Activated CD4-positive, alpha-beta memory T cell treated with anti-CD3 and anti-CD28 coated beads, Interleukin-2, amount 10 ng/mL, durations not matched to agents 7 days and 5 days (primary cell): ENCODE measurements around the gene ANKRD52. TPM values are rescaled to one million over a fixed set of nuclear protein-coding genes. Genes with fewer than 3 reads are reported as not detected.

Experiments
- CTCF ChIA-PET: fragments of 350-600 bp; sonication (Branson Sonifier 250); formaldehyde crosslinking; loops from one replicate; lab custom pipeline; 2021; ENCODE audit warnings: antibody characterized with exemption, inconsistent platforms; lab: Charles Lee
- POLR2A ChIA-PET: fragments of 350-600 bp; sonication (Branson Sonifier 250); formaldehyde crosslinking; loops from one replicate; lab custom pipeline; 2021; ENCODE audit warnings: antibody characterized with exemption; lab: Charles Lee
- DNase-seq: peaks from one replicate; pipeline ENCODE4 v3.0.0-alpha.2; 2020
- H3K27ac Mint-ChIP-seq: one replicate; pipeline ENCODE4 v1.8.0; 2021; ENCODE audit warnings: mild to moderate bottlenecking, mixed read lengths
- H3K27me3 Mint-ChIP-seq: one replicate; pipeline ENCODE4 v1.8.0; 2021; ENCODE audit warnings: mixed read lengths
- H3K36me3 Mint-ChIP-seq: one replicate; pipeline ENCODE4 v1.8.0; 2021; ENCODE audit warnings: low read depth, mixed read lengths
- H3K4me1 Mint-ChIP-seq: one replicate; pipeline ENCODE4 v1.8.0; 2021; ENCODE audit warnings: mixed read lengths
- H3K4me3 Mint-ChIP-seq: one replicate; pipeline ENCODE4 v1.8.0; 2021; ENCODE audit warnings: mild to moderate bottlenecking, mixed read lengths
- H3K9me3 Mint-ChIP-seq: one replicate; pipeline ENCODE4 v1.8.0; 2021; ENCODE audit warnings: mixed read lengths
- total RNA-seq, 2 experiments: library from RNA; stranded (reverse); gene quantifications; one replicate each; pipeline ENCODE4 v1.2.3, GENCODE V29; 2021

ANKRD52 gene
- total RNA-seq, 2 experiments from 2014 or later: 46.4 to 50.1 TPM

DNA sequence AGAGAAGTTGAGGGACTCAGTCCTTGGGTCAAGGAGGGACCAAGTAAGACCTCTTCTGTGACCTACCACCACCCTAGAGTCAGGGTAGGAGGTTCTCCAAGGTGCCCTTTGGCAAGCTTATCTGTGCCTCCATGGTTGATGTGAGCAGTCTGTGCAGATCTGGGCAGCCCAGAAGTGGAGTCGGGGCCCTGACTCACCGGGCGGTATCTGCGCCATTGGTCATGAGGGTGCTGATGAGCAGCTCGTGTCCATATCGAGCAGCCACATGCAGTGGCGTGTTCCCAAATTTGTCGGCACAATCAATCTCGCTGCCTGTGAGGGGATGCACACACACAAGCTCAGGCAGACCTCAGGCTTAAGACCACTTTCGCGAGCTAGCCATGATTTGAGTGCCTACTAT, 5.1 kb downstream of the ANKRD52 start:
- no peaks in the 10 kb centered on the region for H3K27me3 Mint-ChIP-seq
- peaks cover 48% of the 10 kb centered on the region for H3K36me3 Mint-ChIP-seq
- CTCF ChIA-PET: interaction anchor here (0.8 kb wide), 1 partner anchor 211 kb away, joined by 3 read pairs; no protein-coding TSS in a partner anchor
- H3K4me3 Mint-ChIP-seq: no peak overlapping the region
- no peak for DNase-seq
- POLR2A ChIA-PET: no interaction called here
- H3K9me3 Mint-ChIP-seq: no peaks in the 10 kb centered on the region
- H3K27ac Mint-ChIP-seq: no peak overlapping the region
- peaks cover 15% of the 10 kb centered on the region for H3K4me1 Mint-ChIP-seq

DNA sequence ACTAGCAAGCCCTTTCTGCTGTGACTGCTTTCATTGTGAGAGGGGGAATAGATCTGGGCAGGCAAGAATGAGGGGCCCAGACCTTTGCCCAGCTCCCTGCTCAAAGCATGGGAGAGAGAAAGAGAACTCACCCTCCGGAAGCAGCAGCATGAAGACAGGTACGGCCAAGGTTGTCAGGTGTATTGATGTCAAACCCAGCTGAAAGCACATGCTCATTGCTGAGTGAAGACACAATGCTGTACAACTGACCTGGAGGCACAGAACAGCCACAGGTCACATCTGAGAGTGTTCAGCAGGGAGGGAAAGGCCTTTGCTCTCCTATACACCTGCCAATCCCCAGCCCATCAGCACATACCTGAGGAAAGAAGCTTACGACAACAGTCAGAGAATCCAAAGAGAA, 5.5 kb downstream of the ANKRD52 start:
- no peaks in the 10 kb centered on the region for H3K27me3 Mint-ChIP-seq
- H3K4me1 Mint-ChIP-seq: peaks cover 15% of the 10 kb centered on the region
- H3K9me3 Mint-ChIP-seq: no peaks in the 10 kb centered on the region
- H3K4me3 Mint-ChIP-seq: no peak overlapping the region
- CTCF ChIA-PET: no interaction called here
- peaks cover 51% of the 10 kb centered on the region for H3K36me3 Mint-ChIP-seq
- H3K27ac Mint-ChIP-seq: no peak overlapping the region
- POLR2A ChIA-PET: no interaction called here
- DNase-seq: no peak

DNA sequence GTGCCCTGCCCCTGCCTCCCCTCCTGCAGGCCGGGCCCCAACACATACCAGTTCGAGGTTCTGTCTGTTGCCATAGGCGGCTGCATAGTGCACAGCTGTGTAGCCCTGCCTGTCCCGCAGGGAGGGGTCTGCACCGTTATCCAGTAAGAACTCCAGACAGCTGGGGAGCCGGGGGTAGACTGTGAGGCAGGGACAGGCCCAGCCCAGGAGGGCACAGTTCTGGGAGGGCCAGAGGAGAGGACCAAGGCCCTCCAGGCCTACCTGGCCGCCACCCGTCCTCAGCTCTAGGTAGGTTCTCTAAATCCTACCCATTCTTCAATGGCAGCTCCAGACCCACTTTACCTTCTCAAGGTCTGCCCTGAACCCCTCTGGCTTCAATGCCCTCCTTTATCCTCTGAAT, 9.5 kb downstream of the ANKRD52 start:
- H3K27me3 Mint-ChIP-seq: no peaks in the 10 kb centered on the region
- no peaks in the 10 kb centered on the region for H3K4me1 Mint-ChIP-seq
- no peak for DNase-seq
- no peaks in the 10 kb centered on the region for H3K9me3 Mint-ChIP-seq
- ChIA-PET POLR2A (interaction anchor here (2.0 kb wide), 1 partner anchor 9 kb away, joined by 8 read pairs; the partner anchor contains the start of gene ANKRD52), CTCF (interaction anchor here (1.0 to 1.6 kb wide), 2 partner anchors 9 to 59 kb away, joined by 5 to 7 read pairs; partner anchors contain the start of gene ANKRD52)
- H3K4me3 Mint-ChIP-seq: no peak overlapping the region
- H3K36me3 Mint-ChIP-seq: peaks cover 53% of the 10 kb centered on the region
- no peak overlapping the region for H3K27ac Mint-ChIP-seq

DNA sequence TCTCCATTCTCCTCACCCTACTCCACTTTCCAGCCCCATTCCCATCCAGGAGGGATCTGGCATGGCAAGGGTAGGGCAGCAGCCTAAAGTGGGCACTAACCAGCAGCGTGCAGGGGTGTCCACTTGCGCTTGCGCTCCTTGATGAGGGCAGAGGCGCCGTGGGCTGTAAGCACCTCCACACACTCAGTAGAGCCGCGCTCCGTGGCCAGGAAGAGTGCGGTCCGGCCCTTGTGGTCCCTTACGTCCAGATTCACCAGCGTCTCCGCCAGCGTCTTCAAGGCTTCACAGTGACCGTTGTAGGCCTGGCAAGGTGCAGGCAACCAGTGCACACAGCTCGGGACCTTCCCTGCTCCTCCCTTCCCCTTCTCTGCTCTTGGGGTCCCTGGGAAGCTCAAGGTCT, 10.3 kb downstream of the ANKRD52 start:
- H3K4me3 Mint-ChIP-seq: no peak overlapping the region
- H3K36me3 Mint-ChIP-seq: peaks cover 50% of the 10 kb centered on the region
- ChIA-PET POLR2A (interaction anchor here (2.0 kb wide), 1 partner anchor 10 kb away, joined by 8 read pairs; the partner anchor contains the start of gene ANKRD52), CTCF (interaction anchor here (1.2 to 1.6 kb wide), 2 partner anchors 10 to 20 kb away, joined by 3 to 7 read pairs; partner anchors contain the start of gene ANKRD52)
- H3K27ac Mint-ChIP-seq: no peak overlapping the region
- no peaks in the 10 kb centered on the region for H3K4me1 Mint-ChIP-seq
- no peak for DNase-seq
- no peaks in the 10 kb centered on the region for H3K27me3 Mint-ChIP-seq
- H3K9me3 Mint-ChIP-seq: no peaks in the 10 kb centered on the region

DNA sequence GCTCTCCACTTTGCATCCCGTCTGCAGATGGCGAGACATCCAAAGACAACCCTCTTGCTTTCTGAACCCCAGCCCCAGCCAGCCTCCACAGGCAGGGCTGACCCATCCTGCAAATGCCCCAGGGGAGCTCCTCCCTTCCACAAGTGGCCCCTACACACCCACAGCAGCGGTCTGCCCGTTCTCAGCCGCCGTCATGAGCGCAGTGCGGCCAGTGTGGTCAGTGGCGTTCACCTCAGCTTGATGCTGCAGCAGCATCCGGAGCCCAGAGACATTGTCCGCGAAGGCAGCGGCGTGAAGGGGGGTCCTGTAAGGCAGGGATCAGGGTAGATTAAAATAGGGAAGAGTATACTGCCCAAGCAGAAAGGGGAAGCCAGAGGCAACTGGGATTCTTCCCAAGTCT, 13.7 kb downstream of the ANKRD52 start:
- DNase-seq: no peak
- H3K9me3 Mint-ChIP-seq: no peaks in the 10 kb centered on the region
- H3K27ac Mint-ChIP-seq: no peak overlapping the region
- H3K4me1 Mint-ChIP-seq: no peaks in the 10 kb centered on the region
- peaks cover 48% of the 10 kb centered on the region for H3K36me3 Mint-ChIP-seq
- H3K27me3 Mint-ChIP-seq: no peaks in the 10 kb centered on the region
- ChIA-PET POLR2A (no interaction called here), CTCF (interaction anchor here (1.0 kb wide), 1 partner anchor 52 kb away, joined by 3 read pairs; no protein-coding TSS in a partner anchor)
- H3K4me3 Mint-ChIP-seq: no peak overlapping the region

DNA sequence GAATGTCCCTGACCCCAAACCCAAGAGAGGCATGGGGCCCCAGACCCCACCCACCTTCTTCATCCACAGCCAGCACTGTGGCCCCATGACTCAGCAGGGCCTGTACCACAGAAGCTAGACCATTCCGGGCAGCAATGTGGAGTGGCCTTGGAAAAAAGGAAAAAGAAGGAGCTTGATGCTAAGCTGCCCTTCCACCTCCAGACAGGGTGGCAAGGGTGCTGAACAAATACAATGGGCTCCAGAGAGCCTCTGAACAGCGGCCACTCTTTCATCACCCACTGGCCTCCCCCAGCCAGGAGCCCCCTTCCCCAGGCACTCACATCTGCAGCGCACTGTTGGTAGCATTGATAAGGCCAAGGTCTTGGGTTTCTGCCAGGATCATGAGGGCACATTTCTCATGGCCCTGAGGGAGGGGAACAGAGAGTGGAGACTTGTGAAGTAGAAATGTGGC, 14.4 kb downstream of the ANKRD52 start:
- Mint-ChIP-seq H3K9me3 (no peaks in the 10 kb centered on the region), H3K27me3 (no peaks in the 10 kb centered on the region), H3K4me3 (no peak overlapping the region), H3K36me3 (peaks cover 45% of the 10 kb centered on the region), H3K4me1 (no peaks in the 10 kb centered on the region), H3K27ac (no peak overlapping the region)
- CTCF ChIA-PET: no interaction called here
- DNase-seq: no peak
- POLR2A ChIA-PET: no interaction called here

DNA sequence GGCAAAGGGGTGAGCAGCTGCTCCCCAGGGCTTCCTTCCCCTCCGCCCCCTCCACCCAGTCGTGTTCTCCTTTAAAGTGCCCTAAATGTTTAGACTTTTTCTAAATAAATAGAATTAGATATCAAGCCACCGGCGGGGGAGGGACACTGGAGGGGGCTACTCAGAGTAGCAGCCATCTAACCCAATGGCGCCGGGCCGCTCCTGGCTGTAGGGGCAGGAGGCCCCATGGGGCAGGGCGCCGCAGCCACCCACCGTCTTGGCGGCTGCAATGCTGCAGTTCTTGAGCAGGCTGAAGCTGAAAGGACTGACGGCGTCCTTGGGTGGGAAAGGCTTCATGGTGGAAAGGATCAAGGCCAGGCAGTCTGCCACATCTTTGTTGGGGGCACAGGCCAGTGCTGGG, 15.2 kb downstream of the ANKRD52 start:
- Mint-ChIP-seq H3K27me3 (no peaks in the 10 kb centered on the region), H3K9me3 (no peaks in the 10 kb centered on the region), H3K4me1 (no peaks in the 10 kb centered on the region), H3K27ac (no peak overlapping the region), H3K4me3 (no peak overlapping the region), H3K36me3 (peaks cover 45% of the 10 kb centered on the region)
- no peak for DNase-seq
- ChIA-PET CTCF (no interaction called here), POLR2A (interaction anchor here (0.5 kb wide), 1 partner anchor 20 kb away, joined by 3 read pairs; no protein-coding TSS in a partner anchor)

DNA sequence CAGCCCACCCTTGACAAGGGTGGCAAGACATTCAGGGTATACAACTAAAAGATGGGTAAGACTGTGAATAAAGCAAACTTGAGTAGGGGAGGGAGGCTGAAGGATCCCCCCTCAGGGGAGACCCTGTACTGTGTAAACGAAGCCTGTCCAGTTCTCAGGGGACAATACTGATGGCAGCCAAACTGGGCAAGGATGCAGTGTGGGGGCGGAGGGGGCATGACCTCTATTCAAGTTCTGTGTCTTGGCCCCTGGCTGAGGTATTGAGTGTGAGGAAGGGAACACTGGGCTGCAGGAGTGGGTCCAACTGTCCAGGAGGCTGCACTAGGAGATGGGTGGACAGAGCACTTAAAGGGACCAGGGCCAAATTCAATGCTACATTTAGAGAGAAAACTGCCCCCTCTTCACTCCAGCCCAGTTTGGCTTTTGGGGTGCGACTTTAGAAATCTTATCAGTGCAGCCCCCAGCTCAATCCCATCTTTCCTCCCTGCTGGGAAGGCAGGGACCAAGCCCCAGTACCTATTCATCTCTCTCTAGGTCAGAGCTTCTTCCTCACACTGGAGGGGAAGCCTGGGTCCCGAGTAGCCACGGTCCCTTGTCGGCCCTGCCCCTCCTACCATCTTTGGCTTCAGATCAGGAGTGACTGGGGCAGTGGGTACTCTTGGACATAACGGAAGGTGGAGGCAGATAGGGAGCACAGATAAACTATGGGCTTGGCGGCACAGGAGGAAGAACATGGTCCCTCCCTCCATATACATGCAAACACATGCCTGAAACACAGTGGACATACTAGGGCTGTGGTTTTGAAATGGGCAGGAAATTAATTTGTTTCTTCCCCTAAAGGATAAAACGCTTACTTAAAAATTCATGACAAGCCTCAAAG, 16.5 kb downstream of the ANKRD52 start:
- Mint-ChIP-seq H3K4me3 (no peak overlapping the region), H3K36me3 (peaks cover 37% of the 10 kb centered on the region), H3K27me3 (no peaks in the 10 kb centered on the region), H3K27ac (no peak overlapping the region), H3K9me3 (no peaks in the 10 kb centered on the region), H3K4me1 (no peaks in the 10 kb centered on the region)
- CTCF ChIA-PET: no interaction called here
- no peak for DNase-seq
- POLR2A ChIA-PET: no interaction called here

DNA sequence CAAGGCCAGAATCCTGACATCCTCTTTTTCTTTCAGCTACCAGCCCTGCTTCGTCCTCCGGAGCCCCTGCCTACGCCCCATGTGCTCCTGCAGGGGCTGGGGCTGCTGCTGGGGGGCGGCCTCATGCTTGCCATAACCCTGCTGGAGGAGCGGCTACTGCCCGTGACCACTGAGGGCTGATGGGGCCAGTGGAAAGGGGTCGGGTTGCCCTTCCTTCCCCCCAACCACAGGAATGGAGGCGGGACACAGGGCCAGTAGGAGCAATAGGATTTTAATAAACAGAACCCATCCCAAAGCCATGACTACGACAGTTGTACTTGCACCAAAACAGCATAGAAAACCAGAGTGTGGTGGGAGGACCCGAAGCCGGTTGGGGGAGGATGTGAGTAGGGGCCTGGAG, 20.6 kb downstream of the ANKRD52 start:
- CTCF ChIA-PET: no interaction called here
- no peak overlapping the region for H3K27ac Mint-ChIP-seq
- POLR2A ChIA-PET: interaction anchor here (2.4 kb wide), 1 partner anchor 16 kb away, joined by 11 read pairs; the partner anchor contains the start of gene RNF41

DNA sequence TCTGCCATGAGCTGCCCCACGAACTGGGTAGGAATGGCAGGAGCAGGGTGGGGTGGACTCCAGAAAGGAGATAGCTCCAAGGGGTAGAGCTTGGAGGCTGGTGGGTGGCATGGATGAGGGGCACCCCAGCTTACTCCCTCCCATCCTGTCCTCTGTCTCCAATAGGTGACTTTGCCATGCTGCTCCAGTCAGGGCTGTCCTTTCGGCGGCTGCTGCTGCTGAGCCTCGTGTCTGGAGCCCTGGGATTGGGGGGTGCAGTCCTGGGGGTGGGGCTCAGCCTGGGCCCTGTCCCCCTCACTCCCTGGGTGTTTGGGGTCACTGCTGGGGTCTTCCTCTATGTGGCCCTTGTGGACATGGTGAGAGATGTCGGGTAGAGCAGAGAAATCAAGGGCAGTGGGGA, 21.2 kb downstream of the ANKRD52 start:
- no peak for DNase-seq
- ChIA-PET CTCF (no interaction called here), POLR2A (interaction anchor here (0.9 to 2.4 kb wide), 2 partner anchors 15 to 78 kb away, joined by 3 to 11 read pairs; partner anchors contain the start of gene RNF41)
- Mint-ChIP-seq H3K36me3 (peaks cover 16% of the 10 kb centered on the region), H3K27ac (no peak overlapping the region), H3K27me3 (no peaks in the 10 kb centered on the region), H3K4me3 (no peak overlapping the region), H3K9me3 (no peaks in the 10 kb centered on the region), H3K4me1 (no peaks in the 10 kb centered on the region)

More for the DNA sequence above, 20.6 kb downstream of the ANKRD52 start:
- H3K4me3 Mint-ChIP-seq: no peak overlapping the region
- DNase-seq: no peak
- peaks cover 18% of the 10 kb centered on the region for H3K36me3 Mint-ChIP-seq
- no peaks in the 10 kb centered on the region for H3K27me3 Mint-ChIP-seq
- H3K9me3 Mint-ChIP-seq: no peaks in the 10 kb centered on the region
- no peaks in the 10 kb centered on the region for H3K4me1 Mint-ChIP-seq

DNA sequence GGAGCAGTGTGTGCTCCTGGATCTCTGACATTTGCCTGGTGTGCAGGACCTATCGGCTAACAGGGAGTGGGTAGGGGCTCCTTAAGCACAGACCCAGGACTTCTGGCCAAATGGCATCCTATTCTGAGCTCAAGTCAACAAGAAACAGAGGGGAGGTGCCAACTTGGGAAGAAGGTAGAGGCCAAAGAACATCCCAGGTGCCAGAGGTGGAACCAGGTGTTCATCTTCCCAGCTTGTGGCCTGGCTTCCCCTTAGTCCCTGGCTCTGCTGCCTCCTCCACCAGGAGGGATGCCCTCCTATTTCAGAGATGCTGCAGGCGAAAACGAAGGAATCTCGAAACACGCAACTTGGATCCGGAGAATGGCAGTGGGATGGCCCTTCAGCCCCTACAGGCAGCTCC, 22.1 kb downstream of the ANKRD52 start:
- DNase-seq: no peak
- no peaks in the 10 kb centered on the region for H3K4me1 Mint-ChIP-seq
- no peak overlapping the region for H3K4me3 Mint-ChIP-seq
- H3K9me3 Mint-ChIP-seq: no peaks in the 10 kb centered on the region
- no peaks in the 10 kb centered on the region for H3K27me3 Mint-ChIP-seq
- ChIA-PET POLR2A (interaction anchor here (0.9 to 2.4 kb wide), 2 partner anchors 14 to 79 kb away, joined by 3 to 11 read pairs; partner anchors contain the start of gene RNF41), CTCF (no interaction called here)
- peaks cover 10% of the 10 kb centered on the region for H3K36me3 Mint-ChIP-seq
- no peak overlapping the region for H3K27ac Mint-ChIP-seq

DNA sequence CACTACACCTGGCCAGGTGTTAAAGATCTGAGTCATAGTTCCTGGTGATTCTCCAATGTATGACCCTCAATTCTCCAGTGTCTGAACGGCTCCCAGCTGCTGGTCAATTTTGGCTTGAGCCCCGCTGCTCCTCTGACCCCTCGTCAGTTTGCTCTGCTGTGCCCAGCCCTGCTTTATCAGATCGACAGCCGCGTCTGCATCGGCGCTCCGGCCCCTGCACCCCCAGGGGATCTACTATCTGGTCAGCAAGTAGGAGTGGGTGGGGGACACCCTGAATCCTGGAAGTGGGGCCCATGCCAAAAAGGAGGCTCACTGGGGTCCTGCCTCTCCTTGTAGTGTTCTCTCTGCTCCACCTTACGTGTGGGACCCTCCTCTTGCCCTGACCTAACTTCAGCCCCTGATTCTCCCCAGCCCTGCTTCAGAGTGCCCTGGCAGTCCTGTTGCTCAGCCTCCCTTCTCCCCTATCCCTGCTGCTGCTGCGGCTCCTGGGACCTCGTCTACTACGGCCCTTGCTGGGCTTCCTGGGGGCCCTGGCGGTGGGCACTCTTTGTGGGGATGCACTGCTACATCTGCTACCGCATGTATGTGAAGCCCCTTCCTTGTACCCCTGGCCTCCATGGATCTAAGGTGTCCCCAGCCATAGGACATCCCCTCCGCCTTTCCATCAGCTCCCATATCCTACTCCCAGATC, 23.3 kb downstream of the ANKRD52 start:
- H3K27me3 Mint-ChIP-seq: no peaks in the 10 kb centered on the region
- POLR2A ChIA-PET: no interaction called here
- no peak for DNase-seq
- no peak overlapping the region for H3K27ac Mint-ChIP-seq
- H3K9me3 Mint-ChIP-seq: no peaks in the 10 kb centered on the region
- H3K36me3 Mint-ChIP-seq: peaks cover 5% of the 10 kb centered on the region
- no peak overlapping the region for H3K4me3 Mint-ChIP-seq
- H3K4me1 Mint-ChIP-seq: no peaks in the 10 kb centered on the region
- CTCF ChIA-PET: interaction anchor here (1.1 kb wide), 1 partner anchor 13 kb away, joined by 3 read pairs; the partner anchor contains the start of gene RNF41

DNA sequence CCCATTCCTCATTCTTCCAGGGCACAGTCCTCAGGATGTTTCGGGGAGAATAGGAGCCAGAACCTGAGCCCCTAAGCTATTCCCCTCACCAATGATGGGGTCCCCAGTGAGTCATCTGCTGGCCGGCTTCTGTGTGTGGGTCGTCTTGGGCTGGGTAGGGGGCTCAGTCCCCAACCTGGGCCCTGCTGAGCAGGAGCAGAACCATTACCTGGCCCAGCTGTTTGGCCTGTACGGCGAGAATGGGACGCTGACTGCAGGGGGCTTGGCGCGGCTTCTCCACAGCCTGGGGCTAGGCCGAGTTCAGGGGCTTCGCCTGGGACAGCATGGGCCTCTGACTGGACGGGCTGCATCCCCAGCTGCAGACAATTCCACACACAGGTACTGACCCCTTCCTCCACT, 27.0 kb downstream of the ANKRD52 start:
- Mint-ChIP-seq H3K36me3 (peaks cover 3% of the 10 kb centered on the region), H3K9me3 (no peaks in the 10 kb centered on the region), H3K27me3 (no peaks in the 10 kb centered on the region), H3K4me1 (peaks cover 2% of the 10 kb centered on the region), H3K27ac (no peak overlapping the region), H3K4me3 (no peak overlapping the region)
- ChIA-PET CTCF (no interaction called here), POLR2A (interaction anchor here (1.1 kb wide), 1 partner anchor 9 kb away, joined by 4 read pairs; no protein-coding TSS in a partner anchor)
- no peak for DNase-seq
